Right hindlimb (tissue), 1 donor: Measurements from ENCODE around the gene NRP2.
A peak's percentile ranks its signal among the peaks of the same experiment; 100 is the strongest.

Experiments used
- DNase-seq: peaks from one replicate; pipeline ENCODE4 v3.0.0-alpha.2; 2018

Gene NRP2

GRCh38 chr2:205659922-205660321 lies 22.4 kb upstream of the NRP2 start:
- DNase-seq, result no peak

GRCh38 chr2:205660521-205661124 lies 21.7 kb upstream of the NRP2 start:
- DNase-seq, result peak; percentile 70

GRCh38 chr2:205661281-205661680 lies 21.0 kb upstream of the NRP2 start:
- DNase-seq, result no peak

- no peak for DNase-seq
Observed at GRCh38 chr2:205662206-205662965, 19.9 kb upstream of the NRP2 start.

GRCh38 chr2:205665791-205666190 lies 16.5 kb upstream of the NRP2 start:
- DNase-seq, result no peak

- DNase-seq, result no peak
Observed at GRCh38 chr2:205670292-205670691, 12.0 kb upstream of the NRP2 start.

GRCh38 chr2:205673312-205673711 lies 9.0 kb upstream of the NRP2 start:
- no peak for DNase-seq

- DNase-seq, result no peak
Observed at GRCh38 chr2:205675861-205676516, 6.3 kb upstream of the NRP2 start.

- DNase-seq, result no peak
Observed at GRCh38 chr2:205678541-205679142, 3.7 kb upstream of the NRP2 start.

- DNase-seq, result no peak
Observed at GRCh38 chr2:205679410-205680009, 2.8 kb upstream of the NRP2 start.

- DNase-seq, result peak; percentile 61
Observed at GRCh38 chr2:205680067-205680466, 2.2 kb upstream of the NRP2 start.

- no peak for DNase-seq
Observed at GRCh38 chr2:205680903-205681302, 1.4 kb upstream of the NRP2 start.

GRCh38 chr2:205681401-205682238 lies 681 bp upstream of the NRP2 start:
- DNase-seq, result no peak

- no peak for DNase-seq
Observed at GRCh38 chr2:205682971-205683501, 735 bp downstream of the NRP2 start.

GRCh38 chr2:205683502-205684367 lies 1.4 kb downstream of the NRP2 start:
- DNase-seq, result peak; percentile 70

- DNase-seq, result peak; percentile 64
Observed at GRCh38 chr2:205684871-205685313, 2.6 kb downstream of the NRP2 start.

- peak; percentile 62 for DNase-seq
Observed at GRCh38 chr2:205685314-205686055, 3.2 kb downstream of the NRP2 start.

GRCh38 chr2:205686056-205686782 lies 3.9 kb downstream of the NRP2 start:
- DNase-seq, result peak; percentile 50
